NCI-H510A (cell line): ENCODE measurements around the gene HECTD1.
"Not testable (repeated sequence)": the region's sequence is repeated elsewhere in the genome, so short reads cannot be mapped to it uniquely, and the experiment has no call there.

Experiments used
- DNase-seq: peaks from one replicate; lab custom pipeline; 2025; lab: John Stamatoyannopoulos, UW

The HECTD1 gene

GRCh38 chr14:31207755-31208545 is at the start of gene HECTD1:
TSS of gene HECTD1 (minus strand) at chr14:31207793. CDS start at chr14:31205936, 1,857 bp downstream.
- DNase-seq, result peak; percentile 92

DNA sequence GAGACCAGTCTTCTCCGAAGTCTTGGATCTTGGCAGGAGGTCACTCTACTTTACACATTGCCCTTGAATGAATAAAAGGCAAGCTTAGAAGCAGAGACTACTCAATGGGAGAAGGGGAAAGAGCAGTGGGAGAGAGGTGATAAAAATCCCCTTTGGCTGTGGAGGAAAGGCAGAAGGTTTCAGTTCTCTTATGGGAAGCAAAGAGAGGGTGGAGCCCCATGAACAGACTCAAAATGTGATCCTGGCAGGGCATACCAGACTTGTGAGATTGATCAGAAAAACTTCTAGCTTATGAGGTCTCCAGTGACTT is 49.6 kb upstream of the HECTD1 start:
- DNase-seq, result no peak

DNA sequence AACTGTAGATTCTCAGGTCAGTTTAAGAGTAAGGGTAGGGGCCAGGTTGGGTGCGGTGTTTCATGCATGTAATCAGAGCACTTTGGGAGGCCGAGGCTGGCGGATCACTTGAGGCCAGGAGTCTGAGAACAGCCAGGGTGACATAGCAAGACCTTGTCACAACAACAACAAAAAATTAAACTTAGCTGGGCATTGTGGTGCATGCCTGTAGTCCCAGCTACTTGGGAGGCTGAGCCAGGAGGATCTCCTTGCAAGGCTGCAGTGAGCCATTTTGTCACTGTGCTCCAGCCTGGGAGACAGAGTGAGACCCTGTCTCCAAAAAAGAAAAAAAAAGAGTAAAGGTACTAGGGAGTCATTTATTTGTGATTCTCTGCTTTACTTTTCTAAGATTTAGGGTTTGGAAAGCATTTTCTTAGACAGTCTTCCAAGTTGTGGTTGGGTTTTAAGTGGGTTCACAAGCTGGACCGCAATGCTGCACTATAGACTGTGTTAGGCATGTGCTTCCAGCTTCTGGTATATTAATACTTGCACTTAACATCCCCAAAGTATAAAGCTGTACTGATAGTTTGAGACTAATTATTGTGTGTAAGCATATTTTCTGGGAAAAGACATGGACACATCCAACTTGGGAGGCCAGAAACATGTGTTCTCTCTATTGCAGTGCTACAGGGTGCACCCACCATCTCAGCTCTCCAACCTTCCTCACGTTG is 49.1 kb upstream of the HECTD1 start:
- DNase-seq, result no peak

DNA sequence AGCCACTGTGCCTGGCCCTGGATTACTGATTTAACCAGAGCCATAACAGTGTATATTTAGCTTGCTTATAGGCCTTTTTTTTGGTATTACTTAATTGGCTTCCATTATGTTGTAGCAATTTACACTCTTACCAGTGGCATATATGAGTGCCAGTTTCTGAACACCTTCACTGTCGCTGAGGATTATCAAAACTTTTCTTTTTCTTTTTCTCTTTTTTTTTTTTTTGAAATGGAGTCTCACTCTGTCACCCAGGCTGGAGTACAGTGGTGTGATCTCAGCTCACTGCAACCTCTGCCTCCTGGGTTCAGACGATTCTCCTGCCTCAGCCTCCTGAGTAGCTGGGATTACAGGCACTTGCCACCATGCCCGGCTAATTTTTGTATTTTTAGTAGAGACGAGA is 48.3 kb upstream of the HECTD1 start:
- not testable (repeated sequence) for DNase-seq

DNA sequence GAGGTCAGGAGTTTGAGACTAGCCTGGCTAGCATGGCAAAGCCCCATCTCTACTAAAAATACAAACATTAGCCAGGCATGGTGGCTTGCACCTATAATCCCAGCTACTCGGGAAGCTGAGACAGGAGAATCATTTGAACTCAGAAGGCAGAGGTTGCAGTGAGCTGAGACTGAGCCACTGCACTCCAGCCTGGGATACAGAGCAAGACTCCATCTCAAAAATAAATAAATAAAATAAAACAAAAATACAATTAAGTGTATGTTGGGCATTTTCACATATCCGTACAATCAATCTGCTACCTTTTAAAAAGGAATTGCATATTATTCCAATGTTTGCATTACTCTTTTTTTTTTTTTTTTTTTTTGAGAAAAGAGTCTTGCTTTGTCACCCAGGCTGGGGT is 47.7 kb upstream of the HECTD1 start:
- no peak for DNase-seq

- no peak for DNase-seq
Observed at GRCh38 chr14:31253746-31254471, 46.3 kb upstream of the HECTD1 start.

DNA sequence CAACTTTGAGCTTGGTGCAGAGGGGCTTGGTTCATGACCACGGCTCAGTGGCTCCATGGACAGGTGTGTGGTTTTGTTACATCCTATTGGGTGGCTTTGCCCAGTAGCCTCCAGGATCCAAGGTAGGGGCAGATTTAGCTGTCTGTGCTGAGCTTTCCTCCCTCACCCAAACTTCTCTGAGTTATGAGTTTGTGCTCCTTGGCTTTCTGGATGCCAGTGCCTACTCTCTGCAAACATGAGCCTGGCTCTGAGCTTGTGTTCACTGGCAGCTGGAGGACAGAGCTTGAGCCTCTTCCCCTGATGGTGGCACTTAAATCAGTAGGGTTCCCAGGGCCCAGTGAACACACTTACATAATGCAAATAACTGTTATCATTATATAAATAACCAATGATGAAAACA is 45.3 kb upstream of the HECTD1 start:
- no peak for DNase-seq

DNA sequence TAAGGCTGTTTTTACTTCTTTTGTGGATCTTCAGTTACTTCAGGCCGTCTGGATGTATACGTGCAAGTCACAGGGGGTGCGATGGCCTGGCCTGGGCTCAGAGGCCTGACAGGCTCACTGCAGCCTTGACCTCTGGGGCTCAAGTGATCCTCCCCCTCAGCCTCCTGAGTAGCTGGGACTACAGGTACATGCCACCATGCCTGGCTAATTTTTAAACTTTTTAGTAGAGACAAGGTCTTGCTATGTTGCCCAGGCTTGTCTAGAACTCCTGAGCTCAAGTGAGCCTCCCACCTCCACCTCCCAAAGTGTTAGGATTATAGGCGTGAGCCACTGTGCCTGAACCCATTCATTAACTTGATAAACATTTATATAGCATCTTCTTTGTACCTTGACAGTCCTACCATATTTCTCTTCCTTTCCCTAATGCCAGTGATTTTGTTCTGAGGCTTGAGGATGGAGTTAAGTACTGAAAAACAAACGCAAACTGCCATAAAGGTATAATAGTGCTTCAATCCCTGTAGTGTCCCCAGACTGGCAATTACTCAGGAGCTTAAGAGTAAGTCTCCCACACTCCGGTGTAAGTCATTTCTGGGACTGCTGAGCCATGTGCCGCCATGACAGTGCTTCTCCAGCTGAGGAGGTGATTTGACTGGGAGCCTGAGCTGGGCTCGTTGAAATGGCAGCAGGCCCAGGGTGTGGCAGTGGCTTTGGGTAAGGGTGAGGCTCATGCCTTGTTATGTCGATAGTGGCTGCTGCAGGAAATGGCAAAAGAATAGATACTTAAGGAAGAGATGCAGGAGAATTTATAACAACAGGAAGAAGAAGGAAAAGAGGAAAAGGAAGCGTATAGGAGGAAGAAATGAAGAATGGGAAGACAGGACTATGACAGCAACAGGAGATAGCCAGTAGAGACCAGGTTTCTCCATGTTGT is 43.7 kb upstream of the HECTD1 start:
- DNase-seq, result no peak

DNA sequence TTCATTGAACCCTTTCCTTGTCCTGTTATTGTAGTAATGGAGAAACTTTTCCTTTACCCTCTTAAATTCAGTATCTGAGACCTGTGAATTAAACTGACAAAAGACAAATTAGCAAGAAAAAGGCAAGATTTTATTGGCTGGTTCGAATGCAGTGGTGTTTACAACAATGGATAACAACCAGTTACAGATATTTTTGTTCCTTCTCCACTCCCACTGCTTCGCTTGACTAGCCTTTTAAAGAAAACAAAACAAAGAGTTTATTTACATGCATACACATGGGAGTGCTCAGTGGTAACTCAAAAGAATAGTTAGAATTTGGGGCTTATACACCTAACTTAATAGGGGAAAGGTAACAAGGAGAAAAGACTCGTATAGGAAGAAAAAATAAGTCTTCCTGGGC is 37.0 kb upstream of the HECTD1 start:
- no peak for DNase-seq

- no peak for DNase-seq
Observed at GRCh38 chr14:31243860-31244259, 36.3 kb upstream of the HECTD1 start.

GRCh38 chr14:31242161-31242940 is 34.8 kb upstream of the HECTD1 start:
- DNase-seq, result not testable (repeated sequence)

DNA sequence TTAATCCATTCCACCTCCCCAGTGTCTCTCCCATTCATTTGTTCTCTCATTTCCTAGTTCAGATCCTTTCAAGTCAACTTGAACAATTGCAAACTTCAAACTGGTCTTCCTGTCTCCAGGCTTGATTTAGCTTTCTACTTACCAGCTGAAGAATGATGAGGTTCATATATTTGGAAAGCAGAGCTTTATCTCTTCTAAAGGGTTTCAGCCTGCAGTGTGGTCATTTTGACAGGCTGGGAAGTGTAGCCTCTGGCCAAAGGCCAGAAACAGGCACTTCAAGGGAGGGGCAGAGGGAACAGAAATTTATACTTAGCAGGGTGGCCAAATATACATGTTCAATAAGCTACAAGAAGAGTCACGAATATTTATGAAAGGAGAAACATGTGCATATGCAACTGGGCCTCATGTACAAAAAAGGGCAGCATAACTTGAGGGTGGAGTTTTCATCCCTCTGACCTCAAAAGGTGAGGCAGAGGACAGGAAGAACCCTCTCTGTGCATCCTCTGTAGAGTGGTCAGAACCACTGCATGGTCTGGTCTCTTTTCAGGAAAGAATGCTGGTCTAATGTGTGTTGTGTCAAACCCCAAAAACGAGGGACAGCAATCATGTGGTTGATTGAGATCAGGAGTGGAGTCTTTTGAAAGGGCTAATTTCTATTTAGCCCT is 34.0 kb upstream of the HECTD1 start:
- no peak for DNase-seq

- DNase-seq, result no peak
Observed at GRCh38 chr14:31239741-31240140, 32.1 kb upstream of the HECTD1 start.

GRCh38 chr14:31235462-31235861 is 27.9 kb upstream of the HECTD1 start:
- no peak for DNase-seq

- no peak for DNase-seq
Observed at GRCh38 chr14:31232081-31232480, 24.5 kb upstream of the HECTD1 start.

GRCh38 chr14:31231272-31231671 is 23.7 kb upstream of the HECTD1 start:
- DNase-seq, result not testable (repeated sequence)

GRCh38 chr14:31230573-31230958 is 23.0 kb upstream of the HECTD1 start:
- DNase-seq, result no peak

DNA sequence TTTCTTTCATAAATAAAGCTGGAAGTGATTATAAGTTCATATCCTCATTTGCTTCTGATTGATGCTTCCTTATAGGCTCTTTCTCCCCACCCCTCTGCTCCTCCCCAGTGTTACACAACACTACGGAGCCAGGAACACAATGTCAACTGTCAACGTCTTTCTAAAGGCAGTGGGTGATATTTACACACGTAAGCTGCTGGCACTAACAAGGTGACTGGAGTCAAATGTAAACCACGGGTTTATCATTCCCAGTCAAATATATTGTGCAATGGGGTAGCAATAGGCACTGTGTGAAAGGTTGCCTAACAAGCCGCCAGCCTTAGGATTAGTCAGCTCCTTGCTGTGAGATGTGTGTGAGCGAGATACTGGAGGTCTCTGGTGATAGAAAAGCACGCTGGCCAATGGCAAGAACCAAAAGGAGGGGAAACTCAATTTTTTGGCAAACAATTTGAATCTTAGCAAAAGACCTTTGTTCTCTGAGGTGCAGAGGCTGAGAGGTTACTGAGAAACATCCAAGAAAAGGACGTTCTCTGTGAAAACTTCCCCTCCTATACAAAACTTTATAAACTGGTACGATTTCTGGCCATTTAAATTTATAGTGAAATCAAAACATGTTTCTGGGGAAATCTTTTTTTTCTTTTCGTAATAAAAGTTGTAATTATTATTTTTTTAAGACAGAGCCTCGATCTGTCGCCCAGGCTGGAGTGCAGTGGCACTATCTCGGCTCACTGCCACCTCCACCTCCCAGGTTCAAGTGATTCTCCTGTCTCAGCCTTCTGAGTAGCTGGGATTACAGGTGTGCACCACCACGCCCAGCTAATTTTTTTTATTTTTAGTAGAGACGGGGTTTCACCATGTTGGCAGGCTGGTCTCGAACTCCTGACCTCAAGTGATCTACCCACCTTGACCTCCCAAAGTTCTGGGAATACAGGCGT is 22.3 kb upstream of the HECTD1 start:
- DNase-seq, result peak; percentile 49

DNA sequence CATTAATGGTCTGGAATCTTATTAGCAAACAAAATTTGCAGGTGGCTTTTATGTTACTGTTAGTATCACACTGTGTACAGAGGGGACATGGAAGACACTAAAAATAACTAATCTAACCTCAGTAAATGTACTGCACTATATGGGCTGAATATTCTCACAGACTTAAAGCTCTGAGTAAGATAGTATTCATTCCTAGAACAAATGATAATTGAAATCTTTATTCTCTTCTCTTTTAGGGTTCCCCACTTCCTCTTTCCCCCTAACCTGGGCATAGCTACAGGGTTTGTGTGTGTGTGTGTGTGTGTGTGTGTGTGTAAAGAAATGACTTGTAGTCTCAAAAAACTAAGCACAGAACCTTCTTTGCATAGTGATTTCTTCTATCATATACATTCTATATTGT is 21.4 kb upstream of the HECTD1 start:
- no peak for DNase-seq
